Mesenchymal stem cell (in vitro differentiated cells and primary cell): ENCODE data around the gene TMPRSS11A.

Experiments
- DNase-seq: peaks from one replicate; pipeline ENCODE4 v3.0.0-alpha.2; 2013
- H2AFZ ChIP-seq: one replicate; pipeline ENCODE4 v1.6.1; 2013; ENCODE audit warnings: low read depth, mild to moderate bottlenecking, control low read depth, inconsistent platforms, low read length, moderate library complexity
- H2AK5ac ChIP-seq: 2 replicates; pipeline ENCODE4 v1.6.1; 2013; ENCODE audit warnings: low read length, moderate library complexity, mild to moderate bottlenecking, inconsistent platforms; ENCODE audit not compliant: severe bottlenecking
- H2BK120ac ChIP-seq: one replicate; pipeline ENCODE4 v1.6.1; 2013; ENCODE audit warnings: low read depth, mild to moderate bottlenecking, inconsistent platforms, low read length, moderate library complexity
- H2BK12ac ChIP-seq, 2 experiments: one replicate each; pipeline ENCODE4 v1.6.1; 2013; ENCODE audit warnings: inconsistent platforms in 2 of 2, low read length in 2 of 2, mild to moderate bottlenecking in 2 of 2, moderate library complexity in 2 of 2, control low read depth in 1 of 2
- H2BK15ac ChIP-seq: one replicate; pipeline ENCODE4 v1.6.1; 2013; ENCODE audit warnings: mild to moderate bottlenecking, low read depth, inconsistent platforms; ENCODE audit not compliant: poor library complexity, severe bottlenecking
- H2BK5ac ChIP-seq: 2 replicates; pipeline ENCODE4 v1.6.1; 2013; ENCODE audit warnings: low read depth, mild to moderate bottlenecking, low read length, control low read depth, inconsistent platforms; ENCODE audit not compliant: poor library complexity, severe bottlenecking
- H3K14ac ChIP-seq, 2 experiments: one replicate each; pipeline ENCODE4 v1.6.1; 2013; ENCODE audit warnings: inconsistent platforms in 2 of 2, low read length in 2 of 2, control low read depth in 1 of 2, mild to moderate bottlenecking in 1 of 2, moderate library complexity in 1 of 2
- H3K18ac ChIP-seq, 2 experiments: one replicate each; pipeline ENCODE4 v1.6.1; 2013; ENCODE audit warnings: inconsistent platforms in 2 of 2, low read length in 2 of 2, control low read depth in 1 of 2, low read depth in 1 of 2, mild to moderate bottlenecking in 1 of 2
- H3K23ac ChIP-seq, 2 experiments: one replicate each; pipeline ENCODE4 v1.6.1; 2013; ENCODE audit warnings: inconsistent platforms in 2 of 2, low read length in 2 of 2, mild to moderate bottlenecking in 2 of 2, moderate library complexity in 2 of 2, control low read depth in 1 of 2
- H3K27ac ChIP-seq: 2 replicates; pipeline ENCODE4 v1.5.1; 2013; ENCODE audit warnings: mild to moderate bottlenecking, moderate library complexity, low read length, control low read depth, inconsistent platforms; ENCODE audit not compliant: poor library complexity, severe bottlenecking
- H3K27me3 ChIP-seq, 2 experiments: 2 replicates each; pipeline versions ENCODE4 v1.6.1 to v1.7.0; 2013; ENCODE audit warnings: low read length in 2 of 2, mild to moderate bottlenecking in 2 of 2, moderate library complexity in 2 of 2, control low read depth in 1 of 2, inconsistent platforms in 1 of 2; ENCODE audit not compliant: control insufficient read depth in 1 of 2, insufficient read depth in 1 of 2
- H3K36me3 ChIP-seq, 2 experiments: 2 replicates each; pipeline versions ENCODE4 v1.6.1 to v1.7.0; 2013; ENCODE audit warnings: low read length in 2 of 2, control low read depth in 1 of 2, inconsistent platforms in 1 of 2, low read depth in 1 of 2, mild to moderate bottlenecking in 1 of 2; ENCODE audit not compliant: insufficient read depth in 2 of 2, control insufficient read depth in 1 of 2
- H3K4ac ChIP-seq, 2 experiments: one replicate each; pipeline ENCODE4 v1.6.1; 2013; ENCODE audit warnings: inconsistent platforms in 2 of 2, low read length in 2 of 2, mild to moderate bottlenecking in 2 of 2, moderate library complexity in 2 of 2, control low read depth in 1 of 2, low read depth in 1 of 2
- H3K4me1 ChIP-seq: 2 replicates; pipeline ENCODE4 v1.6.1; 2013; ENCODE audit warnings: low read depth, low read length, control low read depth; ENCODE audit not compliant: control insufficient read depth, insufficient read depth
- H3K4me2 ChIP-seq: 2 replicates; pipeline ENCODE4 v1.6.1; 2013; ENCODE audit warnings: low read length, mild to moderate bottlenecking, inconsistent platforms; ENCODE audit not compliant: poor library complexity, severe bottlenecking
- H3K4me3 ChIP-seq, 2 experiments: 2 replicates each; pipeline versions ENCODE4 v1.5.1 to v1.7.0; 2013; ENCODE audit warnings: low read length in 2 of 2, mild to moderate bottlenecking in 2 of 2, control low read depth in 1 of 2, low read depth in 1 of 2; ENCODE audit not compliant: insufficient read depth in 1 of 2
- H3K79me1 ChIP-seq: replicated peaks from 2 replicates; pipeline ENCODE4 v1.6.1; 2013; ENCODE audit warnings: mild to moderate bottlenecking, control low read depth, low read length, inconsistent platforms; ENCODE audit not compliant: poor library complexity, severe bottlenecking
- H3K9ac ChIP-seq: 2 replicates; pipeline ENCODE4 v1.7.0; 2013; ENCODE audit warnings: mild to moderate bottlenecking, low read length, moderate library complexity
- H3K9me3 ChIP-seq: 2 replicates; pipeline ENCODE4 v1.7.0; 2013; ENCODE audit warnings: mild to moderate bottlenecking, low read length; ENCODE audit not compliant: control insufficient read depth
- H4K8ac ChIP-seq: one replicate; pipeline ENCODE4 v1.6.1; 2013; ENCODE audit warnings: inconsistent platforms, mild to moderate bottlenecking, low read length, moderate library complexity
- H4K91ac ChIP-seq: one replicate; pipeline ENCODE4 v1.6.1; 2013; ENCODE audit warnings: mild to moderate bottlenecking, low read length, inconsistent platforms
- WGBS: methylation state at CpG from one replicate; pipeline ENCODE4 v1.1.7; 2013; ENCODE audit warnings: mixed read lengths; 5-methylcytosine and 5-hydroxymethylcytosine counted together

TMPRSS11A gene

DNA sequence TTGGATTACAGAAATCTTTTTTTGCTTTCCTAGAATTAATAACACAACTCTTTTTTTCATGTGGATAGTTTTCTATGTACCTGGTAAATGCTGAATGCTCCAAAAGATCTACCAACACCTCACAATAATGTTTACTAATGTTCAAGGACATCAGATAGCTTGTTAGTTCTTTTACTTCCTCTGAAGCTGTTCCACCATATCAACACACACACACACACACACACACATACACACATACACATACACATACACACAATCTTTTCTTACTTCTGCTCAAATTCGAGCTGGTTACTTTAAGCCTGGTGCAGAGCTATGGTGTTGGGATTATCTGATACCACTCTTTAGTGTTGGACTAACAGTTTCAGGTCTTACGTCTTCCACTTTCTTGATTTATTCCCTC, 51.2 kb downstream of the TMPRSS11A start:
- no peak overlapping the region for H3K14ac ChIP-seq
- no peaks in the 10 kb centered on the region for H3K4me1 ChIP-seq
- no peak overlapping the region for H2AFZ ChIP-seq
- H2BK120ac ChIP-seq, result no peak overlapping the region
- H3K18ac ChIP-seq, result no peak overlapping the region
- H3K27ac ChIP-seq, result no peak overlapping the region
- H3K79me1 ChIP-seq, result no peaks in the 10 kb centered on the region
- 75% methylated on average over 1 of the region's 2 CpGs for WGBS
- DNase-seq, result no peak
- H4K8ac ChIP-seq, result no peak overlapping the region
- H3K4me3 ChIP-seq, result no peak overlapping the region
- H3K9ac ChIP-seq, result no peak overlapping the region
- H2BK5ac ChIP-seq, result no peak overlapping the region
- no peak overlapping the region for H2BK15ac ChIP-seq
- H3K4me2 ChIP-seq, result no peak overlapping the region
- no peak overlapping the region for H3K23ac ChIP-seq
- H3K36me3 ChIP-seq, result no peaks in the 10 kb centered on the region
- no peak overlapping the region for H2BK12ac ChIP-seq
- no peaks in the 10 kb centered on the region for H3K27me3 ChIP-seq
- H3K9me3 ChIP-seq, result no peaks in the 10 kb centered on the region
- H4K91ac ChIP-seq, result no peak overlapping the region
- H2AK5ac ChIP-seq, result no peak overlapping the region
- no peak overlapping the region for H3K4ac ChIP-seq

DNA sequence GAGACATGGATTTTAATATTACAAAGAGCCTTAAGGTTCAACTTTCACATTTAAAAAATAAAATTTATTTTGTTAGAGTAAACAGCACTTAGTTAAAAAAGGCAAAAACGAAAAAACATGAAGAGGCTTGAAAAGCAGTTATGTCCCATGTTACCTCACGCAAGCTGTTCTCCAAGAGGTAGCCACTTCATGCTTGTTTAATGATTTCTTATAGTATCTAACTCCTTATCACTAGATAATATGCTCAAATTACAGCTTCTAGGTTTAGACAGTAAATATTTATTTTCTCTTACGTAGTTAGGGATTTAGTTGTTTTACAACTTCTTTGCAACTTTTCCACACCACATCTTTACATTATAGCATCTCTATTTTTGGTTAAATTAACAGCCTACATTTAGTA, 51.7 kb downstream of the TMPRSS11A start:
- Histone ChIP-seq H4K8ac (no peak overlapping the region), H3K27ac (no peak overlapping the region), H2BK5ac (no peak overlapping the region), H2BK12ac (no peak overlapping the region), H3K27me3 (no peaks in the 10 kb centered on the region), H3K9me3 (no peaks in the 10 kb centered on the region), H3K4me2 (no peak overlapping the region), H3K4me3 (no peak overlapping the region), H3K18ac (no peak overlapping the region), H4K91ac (no peak overlapping the region), H3K9ac (no peak overlapping the region), H3K23ac (no peak overlapping the region), H3K4ac (no peak overlapping the region), H2AK5ac (no peak overlapping the region), H3K4me1 (no peaks in the 10 kb centered on the region), H2BK120ac (no peak overlapping the region), H2BK15ac (no peak overlapping the region), H2AFZ (no peak overlapping the region), H3K36me3 (no peaks in the 10 kb centered on the region), H3K14ac (no peak overlapping the region), H3K79me1 (no peaks in the 10 kb centered on the region)
- no peak for DNase-seq
- 83% methylated on average over 1 of the region's 3 CpGs for WGBS

DNA sequence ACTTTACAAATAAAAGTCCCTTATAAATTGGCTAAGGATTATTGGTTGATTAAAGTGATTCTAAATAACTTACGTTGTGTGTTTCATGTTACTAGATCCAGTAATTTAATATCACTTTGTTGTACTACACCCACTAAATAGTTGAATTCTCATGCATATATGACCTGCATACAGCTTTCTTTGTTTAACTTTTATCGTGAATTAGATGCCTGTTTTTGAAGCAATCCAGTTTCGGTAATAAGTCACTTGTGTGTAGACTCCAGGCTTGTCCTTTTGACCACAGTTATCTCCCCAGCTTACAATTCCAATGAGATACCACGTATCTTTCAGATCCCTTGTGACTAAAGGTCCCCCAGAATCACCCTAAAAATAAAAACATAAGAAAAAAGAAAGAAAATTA, 52.2 kb downstream of the TMPRSS11A start:
- Histone ChIP-seq H4K91ac (no peak overlapping the region), H3K4me1 (no peaks in the 10 kb centered on the region), H3K36me3 (no peaks in the 10 kb centered on the region), H3K27me3 (no peaks in the 10 kb centered on the region), H3K4me2 (no peak overlapping the region), H3K27ac (no peak overlapping the region), H2AK5ac (no peak overlapping the region), H2BK15ac (no peak overlapping the region), H2AFZ (no peak overlapping the region), H3K9ac (no peak overlapping the region), H3K79me1 (no peaks in the 10 kb centered on the region), H3K4me3 (no peak overlapping the region), H3K18ac (no peak overlapping the region), H3K14ac (no peak overlapping the region), H3K4ac (no peak overlapping the region), H3K23ac (no peak overlapping the region), H2BK120ac (no peak overlapping the region), H4K8ac (no peak overlapping the region), H2BK5ac (no peak overlapping the region), H2BK12ac (no peak overlapping the region), H3K9me3 (no peaks in the 10 kb centered on the region)
- WGBS, result 92% methylated on average over 2 of the region's 4 CpGs
- DNase-seq, result no peak

DNA sequence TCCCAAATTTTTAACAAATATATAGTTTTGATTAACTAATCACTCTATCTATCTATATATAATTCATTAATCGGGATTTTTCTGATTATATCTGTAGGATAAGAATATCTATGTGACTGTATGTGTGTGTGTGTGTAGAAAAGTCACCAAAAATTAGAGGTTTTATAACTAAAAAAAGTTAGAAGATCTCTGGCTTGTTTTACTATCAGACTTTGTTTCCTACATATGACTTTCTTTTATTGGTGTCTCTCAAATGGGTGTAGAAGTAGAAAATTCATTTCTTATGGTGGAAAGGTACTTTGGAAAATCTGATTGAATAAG, 52.7 kb downstream of the TMPRSS11A start:
- Histone ChIP-seq H3K4me2 (no peak overlapping the region), H3K18ac (no peak overlapping the region), H4K8ac (no peak overlapping the region), H3K27ac (no peak overlapping the region), H2BK120ac (no peak overlapping the region), H3K4me3 (no peak overlapping the region), H2AFZ (no peak overlapping the region), H2BK5ac (no peak overlapping the region), H3K14ac (no peak overlapping the region), H3K36me3 (no peaks in the 10 kb centered on the region), H3K23ac (no peak overlapping the region), H3K9me3 (no peaks in the 10 kb centered on the region), H3K79me1 (no peaks in the 10 kb centered on the region), H3K4me1 (no peaks in the 10 kb centered on the region), H3K27me3 (no peaks in the 10 kb centered on the region), H3K4ac (no peak overlapping the region), H4K91ac (no peak overlapping the region), H2AK5ac (no peak overlapping the region), H2BK12ac (no peak overlapping the region), H2BK15ac (no peak overlapping the region), H3K9ac (no peak overlapping the region)
- DNase-seq, result no peak
- 0% methylated on average over 1 of the region's 1 CpG for WGBS
